GM18520 (cell line): ENCODE measurements around the gene ISG20.
"Not testable (repeated sequence)": the region's sequence is repeated elsewhere in the genome, so short reads cannot be mapped to it uniquely, and the experiment has no call there.

Experiments used
- ATAC-seq: cut with Tn5 transposase; IDR thresholded peaks from one replicate; pipeline ENCODE4 v1.9.1; 2021; ENCODE audit not compliant: unreplicated experiment

Gene ISG20

DNA sequence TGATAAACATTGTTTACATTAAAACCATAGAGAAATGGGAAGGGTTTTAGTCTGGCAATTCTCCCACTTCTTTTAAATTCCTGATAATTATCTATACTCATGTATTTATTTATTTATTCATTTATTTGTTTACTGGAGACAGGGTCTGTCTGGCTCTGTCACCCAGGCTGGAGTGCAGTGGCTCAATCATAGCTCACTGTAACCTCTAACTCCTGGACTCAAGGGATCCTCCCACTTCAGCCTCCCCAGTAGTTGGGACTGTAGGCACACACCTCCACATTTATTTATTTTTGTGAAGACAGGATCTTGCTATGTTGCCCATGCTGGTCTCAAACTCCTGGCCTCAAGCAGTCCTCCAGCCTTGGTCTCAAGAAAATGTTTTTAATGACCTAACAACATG is 20.1 kb upstream of the ISG20 start:
- no peak for ATAC-seq

DNA sequence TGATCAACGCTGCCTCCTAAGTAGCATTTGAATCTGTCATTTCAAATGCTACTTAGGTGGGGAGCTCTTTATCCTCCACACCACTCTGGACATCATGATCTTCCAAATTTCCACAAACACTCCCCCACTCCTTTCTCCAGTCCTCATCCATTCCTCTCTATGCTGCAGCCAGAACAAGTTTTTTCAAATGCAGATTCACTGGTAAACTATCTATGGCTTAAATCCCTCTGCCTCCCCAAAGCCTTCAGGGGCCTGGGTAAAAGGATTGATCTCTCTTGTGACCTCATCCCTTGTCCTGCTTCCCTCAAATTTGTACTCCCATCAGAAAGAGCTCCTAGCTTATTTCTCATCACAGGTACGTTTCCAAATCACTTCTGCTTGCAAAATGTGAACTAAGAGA is 19.0 kb upstream of the ISG20 start:
- ATAC-seq = no peak

GRCh38 chr15:88620995-88621772 is 17.6 kb upstream of the ISG20 start, which contains the start of gene AEN:
TSS of gene AEN (plus strand) at chr15:88621340. CDS start at chr15:88626210, 4,870 bp downstream.
- ATAC-seq = peak; percentile 88

DNA sequence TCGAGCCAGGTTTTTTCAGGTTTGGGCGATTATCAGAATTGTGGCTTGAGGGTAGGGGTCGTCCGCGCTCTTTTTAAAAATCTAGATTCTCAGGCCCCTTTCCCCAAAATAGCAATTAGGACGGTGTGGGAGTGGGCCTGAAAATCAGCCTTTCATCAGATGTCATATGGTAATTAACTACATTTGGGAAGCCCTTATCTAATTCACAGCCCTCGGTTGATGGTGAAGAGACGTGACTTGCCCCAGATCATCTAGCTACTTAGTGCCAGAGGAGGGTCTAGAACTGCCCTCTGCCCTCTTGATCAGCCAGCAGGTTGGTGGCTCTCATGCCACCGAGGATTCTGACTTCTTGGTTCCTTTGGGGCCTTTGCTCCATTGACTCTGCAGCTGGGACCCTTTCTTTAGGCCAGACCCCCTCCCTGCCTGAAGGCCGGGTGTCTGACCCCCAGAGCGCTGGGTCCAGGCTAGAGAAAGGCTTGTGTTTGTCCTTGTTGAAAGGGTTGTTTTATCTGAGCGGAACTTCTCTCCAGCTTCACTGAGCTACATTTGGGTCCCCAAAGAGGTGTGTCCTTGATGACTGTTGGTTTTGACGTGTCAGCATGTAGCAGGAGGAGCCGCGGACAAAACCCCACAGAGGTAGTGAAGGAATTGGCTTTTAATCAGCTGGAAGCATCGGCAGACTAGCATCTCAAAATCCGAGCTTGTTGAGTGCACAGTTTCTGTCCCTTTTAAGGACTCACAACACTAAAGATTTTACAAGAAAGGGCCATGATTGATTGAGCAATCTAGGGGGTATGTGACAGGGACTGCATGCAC is 16.8 kb upstream of the ISG20 start:
- ATAC-seq = peak; percentile 29

DNA sequence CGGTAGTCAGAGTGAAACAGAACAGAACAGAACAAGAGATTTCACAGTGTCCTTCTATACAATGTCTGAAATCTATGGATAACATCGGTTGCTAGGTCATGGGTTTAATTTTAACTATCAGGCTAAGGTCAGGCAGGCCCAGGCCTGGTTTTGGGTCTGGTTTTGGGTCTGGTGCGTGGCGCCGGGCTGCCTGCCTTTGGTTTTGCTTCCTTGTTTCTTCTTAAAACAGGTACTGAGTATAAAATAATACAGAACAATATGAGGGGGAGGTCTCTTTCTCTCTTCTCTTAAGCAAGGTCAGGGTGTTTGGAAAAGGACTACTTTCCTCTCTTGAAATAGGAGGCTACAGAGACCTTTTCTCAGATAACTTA is 16.2 kb upstream of the ISG20 start:
- ATAC-seq = no peak

GRCh38 chr15:88623061-88623460 is 15.8 kb upstream of the ISG20 start:
- ATAC-seq = peak; percentile 23

- ATAC-seq = no peak
These were observed 15.2 kb upstream of the ISG20 start for GRCh38 chr15:88623632-88624031.

DNA sequence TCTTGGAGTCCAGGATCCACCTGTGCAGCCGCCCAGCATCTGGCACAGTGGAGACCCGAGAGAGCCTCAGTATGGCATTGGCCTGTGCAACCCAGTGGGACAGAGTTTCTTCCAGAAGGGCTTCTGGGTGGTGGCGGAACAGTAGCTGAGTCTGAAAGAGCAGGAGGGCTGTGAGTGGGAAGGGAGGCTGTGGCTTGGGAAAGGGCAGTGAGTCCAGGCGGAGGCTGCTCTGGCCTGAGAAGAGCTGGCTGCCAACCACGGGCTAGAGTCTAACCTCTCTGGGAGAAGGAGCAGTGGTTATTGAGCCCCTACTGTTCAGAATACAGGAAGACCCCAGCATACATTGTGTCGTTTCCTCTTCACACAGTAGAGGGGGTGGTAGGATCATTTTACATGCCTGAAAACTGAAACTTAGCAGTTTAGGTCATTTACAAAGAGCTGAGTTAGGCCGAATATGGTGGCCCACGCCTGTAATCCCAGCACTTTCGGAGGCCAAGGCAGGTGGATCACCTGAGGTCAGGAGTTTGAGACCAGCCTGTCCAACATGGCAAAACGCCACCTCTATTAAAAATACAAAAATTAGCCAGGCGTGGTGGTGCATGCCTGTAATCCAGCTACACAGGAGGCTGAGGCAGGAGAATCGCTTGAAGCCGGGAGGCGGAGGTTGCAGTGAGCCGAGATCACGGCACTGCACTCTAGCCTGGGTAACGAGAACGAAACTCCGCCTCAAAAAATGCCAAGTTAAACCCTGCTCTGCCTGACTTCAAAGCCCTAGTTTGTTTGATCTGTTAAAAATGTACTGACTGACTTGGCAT is 14.5 kb upstream of the ISG20 start:
- ATAC-seq = no peak

DNA sequence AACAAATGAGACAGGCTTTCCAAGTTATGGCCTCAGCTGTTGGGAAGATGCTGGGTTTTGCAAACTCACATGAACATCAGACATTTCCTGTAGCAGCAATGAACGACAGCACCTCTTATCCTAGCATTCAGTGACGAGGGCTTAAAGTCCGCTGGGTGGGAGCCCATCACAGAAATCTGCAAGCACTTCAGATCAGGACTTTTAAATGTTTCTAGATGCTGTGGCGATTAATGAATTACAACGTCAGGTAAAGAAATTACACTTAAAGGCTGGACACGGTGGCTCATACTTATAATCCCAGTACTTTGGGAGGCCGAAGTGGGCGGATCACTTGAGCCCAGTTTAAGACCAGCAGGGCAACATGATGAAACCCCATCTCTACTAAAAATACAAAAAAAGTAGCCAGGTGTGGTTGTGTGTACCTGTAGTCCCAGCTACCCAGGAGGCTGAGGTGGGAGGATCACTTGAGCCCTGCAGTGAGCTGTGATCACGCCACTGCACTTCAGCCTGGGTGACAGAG is 13.8 kb upstream of the ISG20 start:
- ATAC-seq = no peak

DNA sequence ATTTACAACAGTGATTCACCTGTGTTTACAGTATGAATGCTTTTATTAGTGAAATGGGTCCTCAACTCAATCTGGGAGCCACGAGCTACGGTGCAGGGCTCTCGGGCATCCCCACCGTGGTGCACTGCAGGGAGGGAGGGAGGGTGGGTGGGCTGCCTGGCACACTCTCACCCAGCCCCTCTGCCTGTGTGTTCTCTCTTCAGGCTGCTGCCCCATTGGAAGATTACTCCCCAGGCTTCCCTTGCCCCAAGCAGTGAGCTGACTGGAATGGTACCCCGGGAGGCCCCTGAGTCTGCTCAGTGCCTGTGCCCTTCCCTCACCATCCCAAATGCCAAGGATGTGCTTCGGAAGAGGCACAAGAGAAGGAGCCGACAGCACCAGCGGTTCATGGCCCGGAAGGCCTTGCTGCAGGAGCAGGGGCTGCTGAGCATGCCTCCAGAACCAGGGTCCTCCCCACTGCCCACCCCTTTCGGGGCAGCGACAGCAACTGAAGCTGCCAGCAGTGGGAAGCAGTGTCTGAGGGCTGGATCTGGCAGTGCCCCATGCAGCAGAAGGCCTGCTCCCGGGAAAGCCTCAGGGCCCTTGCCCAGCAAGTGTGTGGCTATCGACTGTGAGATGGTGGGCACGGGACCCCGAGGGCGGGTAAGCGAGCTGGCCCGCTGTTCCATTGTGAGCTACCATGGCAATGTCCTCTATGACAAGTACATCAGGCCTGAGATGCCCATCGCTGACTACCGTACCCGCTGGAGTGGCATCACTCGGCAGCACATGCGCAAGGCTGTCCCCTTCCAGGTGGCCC is 12.7 kb upstream of the ISG20 start:
- no peak for ATAC-seq

DNA sequence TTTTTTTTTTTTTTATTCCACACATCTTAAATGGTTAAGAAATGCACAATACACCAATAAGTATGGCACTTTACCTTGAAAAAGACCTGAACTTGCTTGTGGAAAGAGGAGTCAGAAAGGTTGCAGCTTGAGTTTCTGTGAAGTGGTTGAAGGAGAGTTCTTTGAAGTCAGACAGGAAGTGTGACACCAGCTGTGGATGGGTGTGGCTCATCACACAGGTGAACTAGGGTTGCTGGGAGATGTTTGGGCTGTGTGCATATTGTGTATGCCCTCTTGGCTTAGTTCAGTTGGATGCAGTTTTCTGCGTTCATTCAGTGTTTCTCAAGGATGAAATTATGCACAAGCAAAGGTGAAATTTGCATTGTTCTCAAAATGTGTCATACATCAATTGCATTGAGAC is 11.4 kb upstream of the ISG20 start:
- no peak for ATAC-seq

DNA sequence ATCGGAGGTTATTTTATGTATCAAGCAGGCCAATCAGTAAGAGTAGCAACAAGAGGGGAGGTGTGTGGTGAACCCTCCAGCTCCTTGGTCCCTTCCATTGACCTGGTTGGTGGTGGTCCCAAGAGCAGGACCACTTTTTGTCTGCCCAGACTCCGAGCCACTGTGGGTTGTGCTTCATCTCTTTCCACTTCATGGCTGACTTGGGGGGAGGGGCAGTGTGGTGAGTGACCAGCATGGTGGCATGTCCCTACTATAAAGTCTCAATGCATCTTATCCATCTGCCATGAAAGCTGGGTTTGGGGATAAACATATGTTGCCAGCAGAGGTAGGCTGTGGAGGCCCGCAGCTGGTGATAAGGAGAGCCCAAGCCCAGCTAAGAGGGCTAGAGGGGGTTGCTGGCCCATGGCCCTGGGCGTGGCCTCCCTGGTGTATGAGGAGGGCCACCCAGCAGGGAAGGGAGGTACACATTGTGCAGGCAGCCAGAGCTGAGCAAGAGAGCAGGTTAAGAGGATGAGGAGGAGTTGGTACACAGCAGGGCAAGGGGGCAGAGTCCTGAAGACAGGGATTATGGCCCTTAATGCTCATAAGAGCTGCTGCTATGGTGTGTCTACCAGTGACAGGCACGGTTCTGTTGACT is 10.7 kb upstream of the ISG20 start:
- no peak for ATAC-seq

GRCh38 chr15:88629071-88629470 is 9.7 kb upstream of the ISG20 start:
- no peak for ATAC-seq

DNA sequence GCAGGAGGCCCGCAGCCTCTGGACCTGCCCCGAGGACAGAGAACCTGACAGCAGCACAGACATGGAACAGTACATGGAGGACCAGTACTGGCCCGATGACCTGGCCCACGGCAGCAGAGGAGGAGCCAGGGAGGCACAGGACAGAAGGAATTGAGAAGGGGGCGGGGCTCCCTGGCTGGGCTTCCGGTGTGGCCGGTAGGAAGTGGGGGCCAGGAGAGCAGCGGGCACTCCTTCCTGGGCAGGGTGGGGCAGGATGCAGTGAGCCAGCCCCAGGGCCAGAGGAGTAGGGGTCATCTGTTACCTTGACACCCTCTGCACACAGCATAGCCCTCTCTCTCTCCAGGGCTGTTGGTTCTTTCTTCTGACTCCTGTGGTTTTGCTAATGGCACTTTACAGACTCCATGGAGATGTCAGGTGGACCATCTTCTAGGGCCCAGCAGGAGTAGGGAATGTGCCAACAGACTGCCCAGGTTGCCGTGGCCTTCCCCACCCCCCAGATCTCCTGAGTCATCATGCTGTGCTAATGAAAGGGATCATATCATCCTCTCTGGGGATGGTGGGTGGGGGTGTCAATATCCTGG is 8.6 kb upstream of the ISG20 start:
- no peak for ATAC-seq

DNA sequence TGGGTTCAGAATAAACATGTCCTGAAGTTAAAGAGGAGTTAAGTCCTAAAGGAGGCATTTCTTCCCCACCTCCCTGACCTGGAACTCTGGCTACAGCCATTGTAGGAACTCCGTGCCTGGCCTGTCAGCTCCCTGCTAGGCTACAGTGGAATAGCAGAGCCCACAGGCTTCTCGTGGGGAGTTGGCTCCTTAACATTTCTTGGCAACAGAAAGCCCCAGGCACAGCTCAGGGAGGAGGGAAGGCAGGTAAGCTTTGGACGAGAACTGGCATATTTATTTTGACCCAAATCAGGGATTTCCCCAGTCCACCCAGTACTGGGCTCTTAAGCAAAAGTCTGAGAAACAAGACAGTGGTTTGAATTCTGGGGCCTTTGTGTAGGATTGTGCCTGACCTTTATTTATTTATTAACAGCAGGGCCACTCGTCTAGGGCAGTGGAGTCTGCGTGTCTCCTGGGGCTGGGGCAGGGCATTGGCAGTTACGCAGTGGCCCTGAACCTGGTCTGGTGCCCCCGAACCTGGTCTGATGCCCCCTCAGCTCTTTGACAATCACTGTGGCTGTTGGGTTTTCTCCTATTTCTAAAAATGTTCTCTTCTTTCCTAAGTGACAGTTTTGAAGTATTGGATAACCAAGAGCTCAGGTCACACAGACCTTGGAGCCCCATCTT is 7.9 kb upstream of the ISG20 start:
- no peak for ATAC-seq

DNA sequence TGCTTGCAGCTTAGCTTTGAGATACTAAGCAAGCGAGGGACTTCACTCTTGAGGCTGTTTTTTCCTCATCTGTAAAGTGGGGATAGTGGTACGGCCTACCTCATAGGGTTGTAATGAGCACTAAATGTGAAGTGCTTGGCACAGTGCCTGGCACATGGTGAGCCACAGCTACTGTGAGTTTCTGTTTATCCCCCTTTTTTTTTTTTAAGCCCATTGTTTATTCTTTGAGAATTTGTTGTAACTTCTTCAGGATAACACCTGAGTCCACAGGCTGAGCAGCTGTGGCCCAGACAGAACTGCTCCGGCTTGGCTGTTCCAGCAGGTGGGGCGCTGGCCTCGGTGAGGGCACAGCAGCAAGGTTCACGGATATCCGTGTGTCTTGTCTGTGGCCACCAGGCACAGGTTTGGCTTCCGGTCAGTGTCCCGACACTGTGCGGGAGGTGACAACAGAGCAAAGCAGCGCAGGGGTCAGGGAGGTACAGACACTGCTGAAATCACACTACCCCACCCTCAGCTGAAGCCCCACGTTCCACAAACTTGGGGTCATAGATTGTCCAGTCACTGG is 7.3 kb upstream of the ISG20 start:
- ATAC-seq = no peak

DNA sequence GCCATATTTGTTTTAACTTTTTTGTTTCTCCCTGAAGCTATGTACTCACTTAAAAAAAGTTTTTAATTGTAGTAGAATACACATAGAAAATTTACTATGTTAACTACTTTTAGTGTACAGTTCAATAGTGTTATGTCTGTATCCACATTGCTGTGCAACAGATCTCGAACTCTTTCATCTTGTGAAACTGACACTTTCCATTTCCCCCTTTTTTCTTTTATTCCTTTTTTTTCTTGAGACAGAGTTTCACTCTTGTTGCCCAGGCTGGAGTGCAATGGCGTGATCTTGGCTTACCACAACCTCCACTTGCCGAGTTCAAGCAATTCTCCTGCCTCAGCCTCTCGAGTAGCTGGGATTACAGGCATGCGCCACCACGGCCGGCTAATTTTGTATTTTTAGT is 6.0 kb upstream of the ISG20 start:
- not testable (repeated sequence) for ATAC-seq

- no peak for ATAC-seq
These were observed 4.4 kb upstream of the ISG20 start for GRCh38 chr15:88634449-88634848.

DNA sequence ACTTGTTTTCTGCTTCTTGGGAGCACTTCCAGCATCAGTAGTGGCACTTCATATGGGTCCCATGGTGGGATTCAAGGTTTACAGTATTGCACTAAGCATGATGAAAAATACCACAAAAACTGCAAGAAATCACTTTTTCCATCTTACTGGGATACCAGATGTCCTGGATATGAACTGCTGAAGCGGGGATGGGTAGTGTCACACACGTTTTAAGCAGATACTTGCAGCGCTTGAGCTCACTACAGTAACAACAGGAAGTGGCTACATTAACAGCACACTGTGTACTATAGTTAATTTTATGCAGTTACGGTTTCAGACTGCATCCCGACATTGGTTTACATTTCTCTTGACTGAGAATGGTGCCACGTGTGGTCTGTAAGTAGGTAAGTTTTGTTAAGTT is 3.5 kb upstream of the ISG20 start:
- peak; percentile 25 for ATAC-seq
